ENCODE measurements around the gene GIMD1. TPM values are rescaled to one million over a fixed set of nuclear protein-coding genes. Genes with fewer than 3 reads are reported as not detected.

Gene GIMD1
- total RNA-seq, 1 donor from 2014 or later = not detected

DNA sequence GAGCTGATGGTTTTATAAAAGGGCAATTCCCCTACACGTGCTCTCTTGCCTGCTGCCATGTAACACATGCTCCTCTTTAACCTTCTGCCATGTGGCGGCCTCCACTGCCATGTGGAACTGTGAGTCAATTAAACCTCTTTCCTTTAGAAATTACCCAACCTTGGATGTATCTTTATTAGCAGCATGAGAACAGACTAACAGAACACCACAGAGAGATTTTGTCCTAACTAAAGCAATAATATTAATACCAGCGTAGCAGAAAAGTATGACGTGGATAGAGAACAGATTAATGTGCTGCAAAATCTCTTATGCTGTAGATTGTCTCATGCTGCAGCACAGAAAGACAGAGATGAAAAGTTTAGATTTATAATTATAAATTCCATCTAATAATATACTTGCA, 29.1 kb downstream of the GIMD1 start:
- H3K79me2 ChIP-seq (ENCODE audit: insufficient read depth, low read length) = peaks cover 41% of the 10 kb centered on the region
- H3K36me3 Mint-ChIP-seq (ENCODE audit: low read depth, unreplicated experiment) = peaks cover 43% of the 10 kb centered on the region
- H2AFZ ChIP-seq (ENCODE audit: low read depth, low read length) = no peak overlapping the region
- peaks cover 2% of the 10 kb centered on the region for H3K9me3 Mint-ChIP-seq (ENCODE audit: unreplicated experiment)
- H3K9me3 ChIP-seq (ENCODE audit: insufficient read depth, low read depth, low read length) = peaks cover 2% of the 10 kb centered on the region
- FAIRE-seq = no peak
- H4K20me1 ChIP-seq (ENCODE audit: insufficient read depth, low read length) = peaks cover 24% of the 10 kb centered on the region
- peaks cover 3% of the 10 kb centered on the region for H3K4me1 Mint-ChIP-seq (ENCODE audit: low read depth, unreplicated experiment)
- no peak for DNase-seq (ENCODE audit: low read depth)
- H3K4me2 ChIP-seq (ENCODE audit: low read length) = no peak overlapping the region
- no peak overlapping the region for H3K4me3 Mint-ChIP-seq (ENCODE audit: unreplicated experiment)
- TF ChIP-seq, protein P1, sequence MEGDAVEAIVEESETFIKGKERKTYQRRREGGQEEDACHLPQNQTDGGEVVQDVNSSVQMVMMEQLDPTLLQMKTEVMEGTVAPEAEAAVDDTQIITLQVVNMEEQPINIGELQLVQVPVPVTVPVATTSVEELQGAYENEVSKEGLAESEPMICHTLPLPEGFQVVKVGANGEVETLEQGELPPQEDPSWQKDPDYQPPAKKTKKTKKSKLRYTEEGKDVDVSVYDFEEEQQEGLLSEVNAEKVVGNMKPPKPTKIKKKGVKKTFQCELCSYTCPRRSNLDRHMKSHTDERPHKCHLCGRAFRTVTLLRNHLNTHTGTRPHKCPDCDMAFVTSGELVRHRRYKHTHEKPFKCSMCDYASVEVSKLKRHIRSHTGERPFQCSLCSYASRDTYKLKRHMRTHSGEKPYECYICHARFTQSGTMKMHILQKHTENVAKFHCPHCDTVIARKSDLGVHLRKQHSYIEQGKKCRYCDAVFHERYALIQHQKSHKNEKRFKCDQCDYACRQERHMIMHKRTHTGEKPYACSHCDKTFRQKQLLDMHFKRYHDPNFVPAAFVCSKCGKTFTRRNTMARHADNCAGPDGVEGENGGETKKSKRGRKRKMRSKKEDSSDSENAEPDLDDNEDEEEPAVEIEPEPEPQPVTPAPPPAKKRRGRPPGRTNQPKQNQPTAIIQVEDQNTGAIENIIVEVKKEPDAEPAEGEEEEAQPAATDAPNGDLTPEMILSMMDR (IDR thresholded peaks at IDR 0.05; ENCODE audit: insufficient read depth, low read depth, low read length) = no peak
- no peak for TF ChIP-seq EZH2 (IDR thresholded peaks at IDR 0.05; ENCODE audit: insufficient read depth, low read length)
- no peak overlapping the region for H3K27ac ChIP-seq (ENCODE audit: low read depth, low read length)
- H3K27me3 ChIP-seq (ENCODE audit: insufficient read depth, low read length) = no peaks in the 10 kb centered on the region
- no peaks in the 10 kb centered on the region for H3K27me3 Mint-ChIP-seq (ENCODE audit: low read depth, unreplicated experiment)
- H3K9ac ChIP-seq (ENCODE audit: low read length) = no peak overlapping the region
- H3K27ac Mint-ChIP-seq (ENCODE audit: unreplicated experiment) = no peak overlapping the region
- no peak overlapping the region for H3K4me3 ChIP-seq (ENCODE audit: insufficient read depth, low read depth, low read length)
- peaks cover 33% of the 10 kb centered on the region for H3K36me3 ChIP-seq (ENCODE audit: insufficient read depth, low read length)
- peaks cover 2% of the 10 kb centered on the region for H3K4me1 ChIP-seq (ENCODE audit: insufficient read depth, low read length)

DNA sequence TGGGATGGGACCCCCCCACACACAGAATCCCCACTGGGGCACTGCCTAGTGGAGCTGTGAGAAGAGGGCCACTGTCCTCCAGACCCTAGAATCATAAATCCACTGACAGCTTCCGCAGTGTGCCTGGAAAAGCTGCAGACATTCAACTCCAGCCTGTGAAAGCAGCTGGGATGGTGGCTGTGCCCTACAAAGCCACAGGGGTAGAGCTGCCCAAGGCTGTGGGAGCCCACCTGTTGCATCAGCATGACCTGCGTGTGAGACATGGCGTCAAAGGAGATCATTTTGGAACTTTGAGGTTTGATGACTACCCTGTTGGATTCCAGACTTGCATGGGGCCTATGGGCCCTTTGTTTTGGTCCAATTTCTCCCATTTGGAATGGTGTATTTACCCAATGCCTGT, 29.9 kb downstream of the GIMD1 start:
- H3K4me1 ChIP-seq (ENCODE audit: insufficient read depth, low read length) = no peaks in the 10 kb centered on the region
- TF ChIP-seq, protein P1 (IDR thresholded peaks at IDR 0.05; ENCODE audit: insufficient read depth, low read depth, low read length) = no peak
- TF ChIP-seq EZH2 (IDR thresholded peaks at IDR 0.05; ENCODE audit: insufficient read depth, low read length) = no peak
- H3K4me3 Mint-ChIP-seq (ENCODE audit: unreplicated experiment) = no peak overlapping the region
- H3K36me3 Mint-ChIP-seq (ENCODE audit: low read depth, unreplicated experiment) = peaks cover 43% of the 10 kb centered on the region
- H3K9me3 Mint-ChIP-seq (ENCODE audit: unreplicated experiment) = peaks cover 2% of the 10 kb centered on the region
- no peak overlapping the region for H3K4me2 ChIP-seq (ENCODE audit: low read length)
- no peak overlapping the region for H3K9ac ChIP-seq (ENCODE audit: low read length)
- H3K27me3 ChIP-seq (ENCODE audit: insufficient read depth, low read length) = no peaks in the 10 kb centered on the region
- no peaks in the 10 kb centered on the region for H3K27me3 Mint-ChIP-seq (ENCODE audit: low read depth, unreplicated experiment)
- peaks cover 33% of the 10 kb centered on the region for H3K36me3 ChIP-seq (ENCODE audit: insufficient read depth, low read length)
- peaks cover 18% of the 10 kb centered on the region for H4K20me1 ChIP-seq (ENCODE audit: insufficient read depth, low read length)
- H3K27ac Mint-ChIP-seq (ENCODE audit: unreplicated experiment) = no peak overlapping the region
- H3K9me3 ChIP-seq (ENCODE audit: insufficient read depth, low read depth, low read length) = peaks cover 2% of the 10 kb centered on the region
- no peaks in the 10 kb centered on the region for H3K4me1 Mint-ChIP-seq (ENCODE audit: low read depth, unreplicated experiment)
- FAIRE-seq (no peak), DNase-seq (ENCODE audit: low read depth) (no peak)
- H3K27ac ChIP-seq (ENCODE audit: low read depth, low read length) = no peak overlapping the region
- no peak overlapping the region for H3K4me3 ChIP-seq (ENCODE audit: insufficient read depth, low read depth, low read length)
- peaks cover 41% of the 10 kb centered on the region for H3K79me2 ChIP-seq (ENCODE audit: insufficient read depth, low read length)
- H2AFZ ChIP-seq (ENCODE audit: low read depth, low read length) = no peak overlapping the region

DNA sequence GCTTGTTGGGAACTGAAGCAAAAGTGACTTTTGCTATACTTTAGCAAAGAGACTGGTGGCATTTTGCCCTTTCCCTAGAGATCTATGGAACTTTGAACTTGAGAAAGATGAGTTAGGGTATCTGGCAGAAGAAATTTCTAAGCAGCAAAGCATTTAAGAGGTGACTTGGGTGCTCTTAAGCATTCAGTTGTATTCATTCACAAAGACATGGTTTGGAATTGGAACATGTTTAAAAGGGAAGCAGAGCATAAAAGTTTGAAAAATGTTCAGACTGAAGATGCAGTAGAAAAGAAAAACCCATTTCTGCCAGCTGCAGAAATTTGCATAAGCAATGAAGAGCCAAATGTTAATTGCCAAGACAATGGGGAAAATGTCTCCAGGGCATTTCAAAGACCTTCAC, 30.7 kb downstream of the GIMD1 start:
- TF ChIP-seq EZH2 (IDR thresholded peaks at IDR 0.05; ENCODE audit: insufficient read depth, low read length) = no peak
- TF ChIP-seq, protein P1 (IDR thresholded peaks at IDR 0.05; ENCODE audit: insufficient read depth, low read depth, low read length) = no peak

More for the DNA sequence above, 30.7 kb downstream of the GIMD1 start:
- no peaks in the 10 kb centered on the region for H3K27me3 ChIP-seq (ENCODE audit: insufficient read depth, low read length)
- DNase-seq (ENCODE audit: low read depth) = no peak
- no peak overlapping the region for H3K9ac ChIP-seq (ENCODE audit: low read length)
- peaks cover 18% of the 10 kb centered on the region for H4K20me1 ChIP-seq (ENCODE audit: insufficient read depth, low read length)
- no peak overlapping the region for H2AFZ ChIP-seq (ENCODE audit: low read depth, low read length)
- Mint-ChIP-seq H3K4me3 (ENCODE audit: unreplicated experiment) (no peak overlapping the region), H3K27ac (ENCODE audit: unreplicated experiment) (no peak overlapping the region), H3K36me3 (ENCODE audit: low read depth, unreplicated experiment) (peaks cover 43% of the 10 kb centered on the region), H3K9me3 (ENCODE audit: unreplicated experiment) (peaks cover 2% of the 10 kb centered on the region), H3K4me1 (ENCODE audit: low read depth, unreplicated experiment) (no peaks in the 10 kb centered on the region), H3K27me3 (ENCODE audit: low read depth, unreplicated experiment) (no peaks in the 10 kb centered on the region)
- no peak for FAIRE-seq
- no peak overlapping the region for H3K4me3 ChIP-seq (ENCODE audit: insufficient read depth, low read depth, low read length)
- H3K27ac ChIP-seq (ENCODE audit: low read depth, low read length) = no peak overlapping the region
- H3K79me2 ChIP-seq (ENCODE audit: insufficient read depth, low read length) = peaks cover 35% of the 10 kb centered on the region
- no peak overlapping the region for H3K4me2 ChIP-seq (ENCODE audit: low read length)
- peaks cover 37% of the 10 kb centered on the region for H3K36me3 ChIP-seq (ENCODE audit: insufficient read depth, low read length)
- H3K9me3 ChIP-seq (ENCODE audit: insufficient read depth, low read depth, low read length) = peaks cover 2% of the 10 kb centered on the region
- H3K4me1 ChIP-seq (ENCODE audit: insufficient read depth, low read length) = no peaks in the 10 kb centered on the region
